OCI-LY7 (cell line): ENCODE measurements around the gene VEPH1. TPM values are rescaled to one million over a fixed set of nuclear protein-coding genes. Genes with fewer than 3 reads are reported as not detected.

Source experiments
- BruUV-seq: library from RNA; stranded (reverse); fragments of 400-500 nt; replicated peaks from 2 replicates; lab custom pipeline; 2021; lab: Mats Ljungman, UMichigan
- CTCF ChIA-PET: fragments of 300-600 bp; sonication (Branson Sonifier 250); formaldehyde crosslinking; loops from one replicate; lab custom pipeline; 2022; ENCODE audit warnings: antibody characterized with exemption; ENCODE audit not compliant: unreplicated experiment; lab: Charles Lee
- POLR2A ChIA-PET: fragments of 300-600 bp; sonication (Branson Sonifier 250); formaldehyde crosslinking; loops from one replicate; lab custom pipeline; 2022; ENCODE audit warnings: antibody characterized with exemption; lab: Charles Lee
- DNase-seq: peaks from one replicate; pipeline ENCODE4 v3.0.0-alpha.2; 2015; ENCODE audit warnings: low spot score
- H2AFZ ChIP-seq: fragments of 200-600 bp; sonication (generic), shearing (Covaris generic); 2 replicates; pipeline ENCODE4 v1.6.1; 2014; ENCODE audit warnings: mild to moderate bottlenecking, antibody characterized with exemption, low read length, moderate library complexity
- H3K27ac ChIP-seq: fragments of 200-600 bp; sonication (generic); 2 replicates; pipeline ENCODE4 v1.5.1; 2014; ENCODE audit warnings: mixed run types, low read depth, mild to moderate bottlenecking, moderate library complexity, low read length, inconsistent platforms; ENCODE audit not compliant: poor library complexity, severe bottlenecking
- H3K36me3 ChIP-seq: fragments of 200-600 bp; sonication (generic); 2 replicates; pipeline ENCODE4 v1.6.1; 2014; ENCODE audit warnings: mild to moderate bottlenecking, antibody characterized with exemption, low read length, moderate library complexity, mixed read lengths; ENCODE audit not compliant: insufficient read depth
- H3K4me1 ChIP-seq: fragments of 200-600 bp; sonication (generic); 2 replicates; pipeline ENCODE4 v1.5.1; 2014; ENCODE audit warnings: mild to moderate bottlenecking, low read length; ENCODE audit not compliant: insufficient read depth, poor library complexity, severe bottlenecking
- H3K4me2 ChIP-seq: fragments of 200-600 bp; sonication (generic); 2 replicates; pipeline ENCODE4 v1.6.1; 2014; ENCODE audit warnings: mild to moderate bottlenecking, low read length
- H3K4me3 ChIP-seq: fragments of 200-600 bp; sonication (generic); 2 replicates; pipeline ENCODE4 v1.5.1; 2014; ENCODE audit warnings: mild to moderate bottlenecking, low read depth, low read length; ENCODE audit not compliant: poor library complexity, severe bottlenecking
- H3K79me2 ChIP-seq: fragments of 200-600 bp; sonication (generic); 2 replicates; pipeline ENCODE4 v1.6.1; 2016; ENCODE audit warnings: low read depth, mild to moderate bottlenecking, low read length, moderate library complexity, mixed read lengths; ENCODE audit not compliant: insufficient read depth
- H3K9me2 ChIP-seq: fragments of 200-600 bp; sonication (generic); 2 replicates; pipeline ENCODE4 v1.6.1; 2016; ENCODE audit warnings: mild to moderate bottlenecking, low read length, mixed read lengths; ENCODE audit not compliant: insufficient read depth
- H3K9me3 ChIP-seq: fragments of 200-600 bp; sonication (generic); 2 replicates; pipeline ENCODE4 v1.6.1; 2014; ENCODE audit warnings: mild to moderate bottlenecking, mixed run types, low read length, mixed read lengths
- H4K20me1 ChIP-seq: fragments of 200-600 bp; sonication (generic); 2 replicates; pipeline ENCODE4 v1.6.1; 2014; ENCODE audit warnings: mild to moderate bottlenecking, antibody characterized with exemption, low read length, moderate library complexity, mixed read lengths; ENCODE audit not compliant: insufficient read depth
- CTCF ChIP-seq: fragments of 200-600 bp; sonication (generic); conservative IDR thresholded peaks from 2 replicates; pipeline ENCODE4 v1.5.1; 2014; ENCODE audit warnings: mild to moderate bottlenecking, antibody characterized with exemption, low read length, moderate library complexity, mixed read lengths
- EZH2phosphoT487 ChIP-seq: fragments of 200-600 bp; sonication (generic); IDR thresholded peaks from 2 replicates; pipeline ENCODE4 v1.6.1; 2018; ENCODE audit warnings: low read depth, borderline replicate concordance, mild to moderate bottlenecking, mixed run types, antibody characterized with exemption, low read length, moderate library complexity, mixed read lengths
- intact Hi-C: fragments of 100-400 bp; cut with micrococcal nuclease; formaldehyde crosslinking; loops from one replicate; pipeline ENCODE4 v1.10.0; 2022; ENCODE audit not compliant: unreplicated experiment
- total RNA-seq, 2 experiments: library from RNA; depleted of rRNA in 1 of 2; stranded (reverse); fragments of >200 nt in 1 of 2; shearing (Covaris generic) in 1 of 2; gene quantifications; 2 replicates each; pipeline ENCODE4 v1.2.3, GENCODE V29; 2014 to 2022

VEPH1 gene
- total RNA-seq, 2 experiments from 2014 or later: not detected

- no peak overlapping the region for H3K27ac ChIP-seq
- DNase-seq: no peak
- H3K9me2 ChIP-seq: no peaks in the 10 kb centered on the region
- POLR2A ChIA-PET: no interaction called here
- H3K4me1 ChIP-seq: no peaks in the 10 kb centered on the region
- no TSS peak for BruUV-seq
- H2AFZ ChIP-seq: no peak overlapping the region
- intact Hi-C loops: no loop called here
- H3K79me2 ChIP-seq: no peaks in the 10 kb centered on the region
- H3K9me3 ChIP-seq: no peaks in the 10 kb centered on the region
- TF ChIP-seq CTCF: no peak
- TF ChIP-seq EZH2phosphoT487: no peak
- CTCF ChIA-PET: no interaction called here
- H3K4me2 ChIP-seq: no peak overlapping the region
- H3K4me3 ChIP-seq: no peak overlapping the region
- H4K20me1 ChIP-seq: no peaks in the 10 kb centered on the region
- H3K36me3 ChIP-seq: no peaks in the 10 kb centered on the region
Observed at GRCh38 chr3:157488144-157488543, 15.1 kb downstream of the VEPH1 start.

- Histone ChIP-seq H3K36me3 (no peaks in the 10 kb centered on the region), H3K79me2 (no peaks in the 10 kb centered on the region), H3K4me1 (no peaks in the 10 kb centered on the region), H4K20me1 (no peaks in the 10 kb centered on the region), H3K9me2 (no peaks in the 10 kb centered on the region), H3K4me2 (no peak overlapping the region), H3K4me3 (no peak overlapping the region), H3K9me3 (no peaks in the 10 kb centered on the region), H2AFZ (no peak overlapping the region), H3K27ac (no peak overlapping the region)
- BruUV-seq: no TSS peak
- POLR2A ChIA-PET: no interaction called here
- CTCF ChIA-PET: no interaction called here
- TF ChIP-seq EZH2phosphoT487 (no peak), CTCF (no peak)
- intact Hi-C loops: no loop called here
- DNase-seq: no peak
Observed at GRCh38 chr3:157487339-157487738, 15.9 kb downstream of the VEPH1 start.

- intact Hi-C loops: no loop called here
- no peaks in the 10 kb centered on the region for H4K20me1 ChIP-seq
- H3K4me3 ChIP-seq: no peak overlapping the region
- no peaks in the 10 kb centered on the region for H3K4me1 ChIP-seq
- DNase-seq: no peak
- no peaks in the 10 kb centered on the region for H3K9me3 ChIP-seq
- H3K27ac ChIP-seq: no peak overlapping the region
- ChIA-PET CTCF (no interaction called here), POLR2A (interaction anchor here (0.6 kb wide), 1 partner anchor 1434 kb away, joined by 3 read pairs; no protein-coding TSS in a partner anchor)
- H3K4me2 ChIP-seq: no peak overlapping the region
- no peak overlapping the region for H2AFZ ChIP-seq
- TF ChIP-seq CTCF (no peak), EZH2phosphoT487 (no peak)
- BruUV-seq: no TSS peak
- H3K9me2 ChIP-seq: no peaks in the 10 kb centered on the region
- no peaks in the 10 kb centered on the region for H3K79me2 ChIP-seq
- H3K36me3 ChIP-seq: no peaks in the 10 kb centered on the region
Observed at GRCh38 chr3:157479464-157480243, 23.6 kb downstream of the VEPH1 start.
